ENCODE results near the gene PRRC2B. TPM values are rescaled to one million over a fixed set of nuclear protein-coding genes. Genes with fewer than 3 reads are reported as not detected.
"Not testable (repeated sequence)": the region's sequence is repeated elsewhere in the genome, so short reads cannot be mapped to it uniquely, and the experiment has no call there.

PRRC2B gene
- total RNA-seq, 2 donors from 2014 or later, result 94.7 to 197 TPM

DNA sequence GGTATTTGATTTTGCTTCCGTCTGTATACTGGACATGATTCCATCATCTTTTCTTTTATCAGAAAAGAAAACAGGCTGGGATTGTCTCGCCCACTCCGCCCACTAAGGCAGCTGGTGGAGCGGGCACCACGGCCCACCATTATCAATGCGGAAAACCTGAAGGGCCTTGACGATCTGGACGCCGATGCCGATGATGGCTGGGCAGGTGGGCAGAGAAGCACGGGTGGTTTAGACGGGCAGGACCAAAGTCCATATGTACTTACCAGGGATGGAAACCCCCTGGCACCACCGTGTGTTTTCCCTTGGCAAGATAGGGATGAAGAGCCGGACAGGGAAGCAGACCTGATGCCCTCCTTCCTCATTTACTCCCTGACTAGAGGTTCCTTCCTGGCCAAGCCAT, 53.7 kb downstream of the PRRC2B start:
- no peak for DNase-seq (ENCODE audit: low spot score)
- no peaks in the 10 kb centered on the region for H3K4me1 ChIP-seq (replicated peaks)
- H3K36me3 ChIP-seq, result peaks cover 0 to 36% of the 10 kb centered on the region in 2 donors
- TF ChIP-seq POLR2A (IDR thresholded peaks at IDR 0.05), result no peak
- WGBS, result 83% methylated on average over 14 of the region's 14 CpGs
- H3K9me3 ChIP-seq, result no peaks in the 10 kb centered on the region
- H3K4me3 ChIP-seq, result no peak overlapping the region
- intact Hi-C loops (cut with DNase I), result no loop called here
- no peaks in the 10 kb centered on the region for H3K27me3 ChIP-seq (replicated peaks; ENCODE audit: insufficient read depth)
- no peak overlapping the region for H3K27ac ChIP-seq

DNA sequence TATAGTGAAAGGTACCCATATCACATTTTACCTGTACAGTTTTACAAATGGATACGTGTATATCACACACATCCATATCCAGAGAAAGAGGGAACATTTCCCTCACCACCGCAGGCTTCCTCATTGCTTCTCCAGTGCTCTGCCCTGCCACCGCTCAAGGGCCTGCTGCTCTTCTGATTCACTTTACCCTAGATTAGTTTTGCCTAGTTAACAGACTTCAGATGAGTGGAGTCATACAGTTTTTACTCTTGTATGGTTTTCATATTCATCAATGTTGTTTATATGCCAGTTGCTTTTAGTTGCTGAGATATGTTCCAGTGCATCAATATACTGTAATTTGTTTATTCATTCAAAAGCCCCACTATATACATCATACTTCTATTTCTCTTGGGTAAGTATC, 54.9 kb downstream of the PRRC2B start:
- H3K4me3 ChIP-seq, result no peak overlapping the region
- DNase-seq (ENCODE audit: low spot score), result no peak
- no peak overlapping the region for H3K27ac ChIP-seq
- H3K4me1 ChIP-seq (replicated peaks), result no peaks in the 10 kb centered on the region
- no peak for TF ChIP-seq POLR2A (IDR thresholded peaks at IDR 0.05)
- no peaks in the 10 kb centered on the region for H3K27me3 ChIP-seq (replicated peaks; ENCODE audit: insufficient read depth)
- 93% methylated on average over 3 of the region's 3 CpGs for WGBS
- intact Hi-C loops (cut with DNase I), result no loop called here
- H3K36me3 ChIP-seq, result peaks cover 2 to 36% of the 10 kb centered on the region in 2 donors
- H3K9me3 ChIP-seq, result no peaks in the 10 kb centered on the region

DNA sequence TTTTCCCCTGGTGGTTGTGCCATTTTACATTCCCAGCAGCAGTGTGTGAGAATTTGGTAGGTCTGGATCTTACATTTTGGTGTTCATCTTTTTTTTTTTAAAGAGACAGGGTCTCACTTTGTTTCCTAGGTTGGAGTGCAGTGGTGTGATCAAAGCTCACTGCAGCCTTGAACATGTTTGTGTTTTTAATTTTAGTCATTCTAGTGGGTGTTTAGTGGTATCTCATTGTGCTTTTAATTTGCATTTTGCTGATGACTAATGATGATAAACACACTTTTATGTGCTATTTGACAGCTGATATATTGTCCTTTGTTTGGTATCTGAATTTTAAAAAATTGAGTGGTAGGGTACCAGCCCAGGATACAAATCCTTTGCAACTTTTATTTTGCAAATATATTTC, 55.4 kb downstream of the PRRC2B start:
- no peak for DNase-seq (ENCODE audit: low spot score)
- no peak for TF ChIP-seq POLR2A (IDR thresholded peaks at IDR 0.05)
- TF ChIP-seq POLR2AphosphoS5 (IDR thresholded peaks at IDR 0.05), result no peak
- TF ChIP-seq, protein P1, sequence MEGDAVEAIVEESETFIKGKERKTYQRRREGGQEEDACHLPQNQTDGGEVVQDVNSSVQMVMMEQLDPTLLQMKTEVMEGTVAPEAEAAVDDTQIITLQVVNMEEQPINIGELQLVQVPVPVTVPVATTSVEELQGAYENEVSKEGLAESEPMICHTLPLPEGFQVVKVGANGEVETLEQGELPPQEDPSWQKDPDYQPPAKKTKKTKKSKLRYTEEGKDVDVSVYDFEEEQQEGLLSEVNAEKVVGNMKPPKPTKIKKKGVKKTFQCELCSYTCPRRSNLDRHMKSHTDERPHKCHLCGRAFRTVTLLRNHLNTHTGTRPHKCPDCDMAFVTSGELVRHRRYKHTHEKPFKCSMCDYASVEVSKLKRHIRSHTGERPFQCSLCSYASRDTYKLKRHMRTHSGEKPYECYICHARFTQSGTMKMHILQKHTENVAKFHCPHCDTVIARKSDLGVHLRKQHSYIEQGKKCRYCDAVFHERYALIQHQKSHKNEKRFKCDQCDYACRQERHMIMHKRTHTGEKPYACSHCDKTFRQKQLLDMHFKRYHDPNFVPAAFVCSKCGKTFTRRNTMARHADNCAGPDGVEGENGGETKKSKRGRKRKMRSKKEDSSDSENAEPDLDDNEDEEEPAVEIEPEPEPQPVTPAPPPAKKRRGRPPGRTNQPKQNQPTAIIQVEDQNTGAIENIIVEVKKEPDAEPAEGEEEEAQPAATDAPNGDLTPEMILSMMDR (IDR thresholded peaks at IDR 0.05), result no peak
- intact Hi-C loops (cut with DNase I), result no loop called here
- no peaks in the 10 kb centered on the region for H3K27me3 ChIP-seq (replicated peaks; ENCODE audit: insufficient read depth)
- H3K9me3 ChIP-seq, result no peaks in the 10 kb centered on the region
- H3K27ac ChIP-seq, result no peak overlapping the region
- no peak overlapping the region for H3K4me3 ChIP-seq
- H3K4me1 ChIP-seq (replicated peaks), result no peaks in the 10 kb centered on the region
- peaks cover 2 to 36% of the 10 kb centered on the region in 2 donors for H3K36me3 ChIP-seq

DNA sequence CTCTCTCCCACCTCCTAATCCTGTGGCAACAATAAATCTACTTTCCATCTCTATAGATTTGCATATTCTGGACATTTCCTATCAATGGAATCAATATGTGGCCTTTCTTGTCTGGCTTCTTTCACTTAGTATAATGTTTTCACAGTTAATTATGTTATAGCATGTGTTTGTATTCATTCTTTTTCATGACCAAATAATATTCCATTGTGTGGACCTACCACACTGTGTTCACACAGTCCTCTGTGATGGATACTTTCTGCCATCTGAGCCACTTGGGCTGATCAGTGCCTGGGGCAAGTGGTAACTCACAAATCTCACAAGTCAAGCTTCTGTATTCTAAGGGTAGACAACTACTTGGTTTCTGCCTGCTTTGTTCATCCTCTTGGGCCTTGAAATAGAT, 60.1 kb downstream of the PRRC2B start:
- Histone ChIP-seq H3K36me3 (peaks cover 5 to 10% of the 10 kb centered on the region in 2 donors), H3K27ac (no peak overlapping the region), H3K9me3 (no peaks in the 10 kb centered on the region), H3K4me3 (no peak overlapping the region), H3K4me1 (replicated peaks) (no peaks in the 10 kb centered on the region), H3K27me3 (replicated peaks; ENCODE audit: insufficient read depth) (no peaks in the 10 kb centered on the region)
- intact Hi-C loops (cut with DNase I), result no loop called here
- TF ChIP-seq, protein P1 (IDR thresholded peaks at IDR 0.05), result no peak
- TF ChIP-seq POLR2A (IDR thresholded peaks at IDR 0.05) (no peak), POLR2AphosphoS5 (IDR thresholded peaks at IDR 0.05) (no peak)
- DNase-seq (ENCODE audit: low spot score), result no peak

DNA sequence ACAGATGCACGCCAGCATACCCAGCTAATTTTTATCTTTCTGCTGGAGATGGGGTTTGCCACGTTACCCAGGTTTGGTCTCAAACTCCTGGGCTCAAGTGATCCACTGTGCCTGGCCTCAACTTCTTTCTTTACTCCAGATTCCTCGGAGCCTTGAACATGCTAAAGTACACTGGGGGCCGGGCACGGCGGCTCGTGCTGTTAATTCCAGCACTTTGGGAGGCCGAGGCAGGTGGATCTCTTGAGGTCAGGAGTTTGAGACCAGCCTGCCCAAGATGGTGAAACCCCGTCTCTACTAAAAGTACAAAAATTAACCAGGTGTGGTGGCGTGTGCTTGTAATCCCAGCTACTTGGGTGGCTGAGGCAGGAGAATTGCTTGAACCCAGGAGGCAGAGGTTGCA, 61.8 kb downstream of the PRRC2B start:
- H3K4me1 ChIP-seq (replicated peaks); H3K27me3 ChIP-seq (replicated peaks; ENCODE audit: insufficient read depth); H3K36me3 ChIP-seq; intact Hi-C loops (cut with DNase I); DNase-seq (ENCODE audit: low spot score); H3K9me3 ChIP-seq; H3K4me3 ChIP-seq; H3K27ac ChIP-seq: not testable (repeated sequence)
- WGBS, result 90% methylated on average over 10 of the region's 10 CpGs

DNA sequence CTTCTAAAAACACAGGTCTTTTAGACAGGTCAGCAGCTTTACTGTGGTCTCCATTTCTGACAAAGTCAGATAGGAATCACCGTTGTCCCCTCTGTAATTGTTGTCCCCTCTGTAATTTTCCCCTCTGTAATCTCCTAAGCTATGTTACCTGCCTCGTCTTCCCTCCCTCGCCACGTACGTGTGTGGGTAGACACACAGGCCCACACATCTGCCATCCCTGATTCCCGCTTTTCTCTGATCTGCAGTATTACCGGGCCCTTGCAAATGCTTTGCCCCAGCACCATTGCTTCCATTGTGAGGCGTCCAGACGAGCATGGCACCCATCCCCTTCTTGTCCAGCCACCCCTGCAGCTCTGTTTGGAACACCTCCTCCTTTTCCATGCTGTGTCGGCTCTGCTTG, 63.9 kb downstream of the PRRC2B start:
- H3K36me3 ChIP-seq, result peaks cover 4 to 5% of the 10 kb centered on the region in 2 donors
- intact Hi-C loops (cut with DNase I), result no loop called here
- H3K9me3 ChIP-seq, result no peaks in the 10 kb centered on the region
- DNase-seq (ENCODE audit: low spot score), result no peak
- no peaks in the 10 kb centered on the region for H3K27me3 ChIP-seq (replicated peaks; ENCODE audit: insufficient read depth)
- H3K27ac ChIP-seq, result no peak overlapping the region
- H3K4me1 ChIP-seq (replicated peaks), result no peaks in the 10 kb centered on the region
- H3K4me3 ChIP-seq, result no peak overlapping the region
- TF ChIP-seq POLR2A (IDR thresholded peaks at IDR 0.05) (no peak), POLR2AphosphoS5 (IDR thresholded peaks at IDR 0.05) (no peak)
- WGBS, result 86% methylated on average over 10 of the region's 10 CpGs

DNA sequence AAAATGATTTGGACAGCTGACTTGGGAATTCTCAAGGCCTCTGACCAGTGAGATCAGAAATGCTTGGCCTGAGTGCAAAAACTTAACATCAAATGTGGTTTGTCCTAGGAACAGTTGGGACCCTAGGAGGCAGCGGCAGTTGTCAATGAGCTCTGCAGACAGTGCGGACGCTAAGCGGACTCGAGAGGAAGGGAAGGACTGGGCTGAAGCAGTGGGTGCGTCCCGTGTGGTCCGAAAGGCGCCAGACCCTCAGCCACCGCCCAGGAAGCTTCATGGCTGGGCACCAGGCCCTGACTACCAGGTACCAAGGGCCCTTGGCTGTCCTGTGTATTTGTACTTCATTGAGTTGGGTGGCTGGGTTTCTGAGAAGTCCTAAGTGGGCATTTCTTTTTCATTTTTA, 65.2 kb downstream of the PRRC2B start:
- Histone ChIP-seq H3K4me1 (replicated peaks) (no peaks in the 10 kb centered on the region), H3K27ac (no peak overlapping the region), H3K9me3 (no peaks in the 10 kb centered on the region), H3K36me3 (peaks cover 3 to 4% of the 10 kb centered on the region in 2 donors), H3K4me3 (no peak overlapping the region), H3K27me3 (replicated peaks; ENCODE audit: insufficient read depth) (no peaks in the 10 kb centered on the region)
- WGBS, result 95% methylated on average over 10 of the region's 10 CpGs
- TF ChIP-seq, protein P1 (IDR thresholded peaks at IDR 0.05), result no peak
- TF ChIP-seq POLR2A (IDR thresholded peaks at IDR 0.05), result no peak
- TF ChIP-seq POLR2AphosphoS5 (IDR thresholded peaks at IDR 0.05), result no peak
- DNase-seq (ENCODE audit: low spot score), result no peak
- intact Hi-C loops (cut with DNase I), result no loop called here

Data from prostate gland (tissue), 2 donors.